ENCODE data around the gene CDC42BPG.

CDC42BPG gene

GRCh38 chr11:64872790-64873488, 28.5 kb upstream of the CDC42BPG start:
- Histone ChIP-seq H4K20me1 (ENCODE audit: insufficient read depth, low read length) (no peaks in the 10 kb centered on the region), H3K9me2 (replicated peaks; ENCODE audit: insufficient read depth, low read length) (no peaks in the 10 kb centered on the region), H3K36me3 (replicated peaks; ENCODE audit: insufficient read depth, low read length) (no peaks in the 10 kb centered on the region), H3K79me2 (ENCODE audit: low read length) (peaks cover 76% of the 10 kb centered on the region), H3K27ac (ENCODE audit: low read length) (no peak overlapping the region), H3K4me1 (ENCODE audit: low read length) (peaks cover 8% of the 10 kb centered on the region; the same call in 1 of the 2 replicates), H3K27me3 (replicated peaks; ENCODE audit: insufficient read depth, low read length) (no peaks in the 10 kb centered on the region), H3K4me3 (ENCODE audit: low read length) (no peak overlapping the region), H3K9ac (ENCODE audit: low read length) (no peak overlapping the region), H2AFZ (ENCODE audit: low read length) (no peak overlapping the region), H3K9me3 (replicated peaks; ENCODE audit: insufficient read depth, low read length) (no peaks in the 10 kb centered on the region), H3F3A (ENCODE audit: insufficient read depth, low read length) (no peaks in the 10 kb centered on the region), H3K4me2 (ENCODE audit: low read depth, low read length) (no peak overlapping the region)
- no peak for DNase-seq
- no peak for TF ChIP-seq CTCF (IDR thresholded peaks at IDR 0.05; ENCODE audit: low read length)
- no peak for TF ChIP-seq EZH2 (optimal IDR thresholded peaks at IDR 0.05; ENCODE audit: low read depth, low read length)
- TF ChIP-seq EZH2phosphoT487 (IDR thresholded peaks at IDR 0.05; ENCODE audit: low read length): no peak

GRCh38 chr11:64871492-64871891, 27.0 kb upstream of the CDC42BPG start:
- H3F3A ChIP-seq (ENCODE audit: insufficient read depth, low read length): peaks cover 3% of the 10 kb centered on the region
- no peaks in the 10 kb centered on the region for H3K9me2 ChIP-seq (replicated peaks; ENCODE audit: insufficient read depth, low read length)
- TF ChIP-seq EZH2 (optimal IDR thresholded peaks at IDR 0.05; ENCODE audit: low read depth, low read length) (no peak), CTCF (IDR thresholded peaks at IDR 0.05; ENCODE audit: low read length) (no peak), EZH2phosphoT487 (IDR thresholded peaks at IDR 0.05; ENCODE audit: low read length) (no peak)
- no peak overlapping the region for H3K27ac ChIP-seq (ENCODE audit: low read length)
- no peaks in the 10 kb centered on the region for H3K27me3 ChIP-seq (replicated peaks; ENCODE audit: insufficient read depth, low read length)
- H3K36me3 ChIP-seq (replicated peaks; ENCODE audit: insufficient read depth, low read length): no peaks in the 10 kb centered on the region
- H3K9ac ChIP-seq (ENCODE audit: low read length): no peak overlapping the region
- H4K20me1 ChIP-seq (ENCODE audit: insufficient read depth, low read length): no peaks in the 10 kb centered on the region
- H2AFZ ChIP-seq (ENCODE audit: low read length): no peak overlapping the region
- H3K9me3 ChIP-seq (replicated peaks; ENCODE audit: insufficient read depth, low read length): no peaks in the 10 kb centered on the region
- H3K4me1 ChIP-seq (ENCODE audit: low read length): peaks cover 5% of the 10 kb centered on the region
- peaks cover 72% of the 10 kb centered on the region for H3K79me2 ChIP-seq (ENCODE audit: low read length)
- no peak overlapping the region for H3K4me2 ChIP-seq (ENCODE audit: low read depth, low read length)
- no peak for DNase-seq
- no peak overlapping the region for H3K4me3 ChIP-seq (ENCODE audit: low read length)

GRCh38 chr11:64870893-64871466, 26.5 kb upstream of the CDC42BPG start:
- no peak overlapping the region for H3K9ac ChIP-seq (ENCODE audit: low read length)

More at GRCh38 chr11:64870893-64871466, 26.5 kb upstream of the CDC42BPG start:
- Histone ChIP-seq H3K4me3 (ENCODE audit: low read length) (no peak overlapping the region), H3K9me3 (replicated peaks; ENCODE audit: insufficient read depth, low read length) (no peaks in the 10 kb centered on the region), H3F3A (ENCODE audit: insufficient read depth, low read length) (peaks cover 8% of the 10 kb centered on the region), H3K36me3 (replicated peaks; ENCODE audit: insufficient read depth, low read length) (no peaks in the 10 kb centered on the region), H3K4me2 (ENCODE audit: low read depth, low read length) (no peak overlapping the region), H4K20me1 (ENCODE audit: insufficient read depth, low read length) (no peaks in the 10 kb centered on the region), H3K79me2 (ENCODE audit: low read length) (peaks cover 68% of the 10 kb centered on the region), H3K4me1 (ENCODE audit: low read length) (peaks cover 10% of the 10 kb centered on the region), H3K27ac (ENCODE audit: low read length) (no peak overlapping the region), H3K9me2 (replicated peaks; ENCODE audit: insufficient read depth, low read length) (no peaks in the 10 kb centered on the region), H2AFZ (ENCODE audit: low read length) (no peak overlapping the region), H3K27me3 (replicated peaks; ENCODE audit: insufficient read depth, low read length) (no peaks in the 10 kb centered on the region)
- DNase-seq: no peak
- no peak for TF ChIP-seq EZH2phosphoT487 (IDR thresholded peaks at IDR 0.05; ENCODE audit: low read length)
- TF ChIP-seq CTCF (IDR thresholded peaks at IDR 0.05; ENCODE audit: low read length): no peak
- no peak for TF ChIP-seq EZH2 (optimal IDR thresholded peaks at IDR 0.05; ENCODE audit: low read depth, low read length)
